Muscle of arm (tissue), 12 donors: Measurements from ENCODE around the gene EPB41L4B. TPM values are rescaled to one million over a fixed set of nuclear protein-coding genes. Genes with fewer than 3 reads are reported as not detected.

Experiments used
- DNase-seq: peaks from one replicate; pipeline ENCODE4 v3.0.0-alpha.2; 2013
- polyA plus RNA-seq, 12 donors: library from polyadenylated mRNA; unstranded; fragments of 120-200 nt; gene quantifications; one replicate each; pipeline ENCODE4 v1.2.1, GENCODE V29; 2013; ENCODE audit not compliant: insufficient read length in 12 of 12

EPB41L4B gene
- polyA plus RNA-seq, 12 donors: 6.5 to 17.4 (median 10.4) TPM; not detected in 1

- DNase-seq: no peak
Measured at GRCh38 chr9:109270971-109271925, 49.6 kb downstream of the EPB41L4B start.

GRCh38 chr9:109270441-109270840 lies 50.4 kb downstream of the EPB41L4B start:
- DNase-seq: no peak

GRCh38 chr9:109269839-109270238 lies 51.0 kb downstream of the EPB41L4B start:
- DNase-seq: no peak

GRCh38 chr9:109269081-109269480 lies 51.8 kb downstream of the EPB41L4B start:
- DNase-seq: no peak

- no peak for DNase-seq
Measured at GRCh38 chr9:109267555-109267954, 53.3 kb downstream of the EPB41L4B start.

GRCh38 chr9:109264877-109265587 lies 55.8 kb downstream of the EPB41L4B start:
- DNase-seq: no peak

GRCh38 chr9:109263358-109263757 lies 57.5 kb downstream of the EPB41L4B start:
- no peak for DNase-seq

- DNase-seq: no peak
Measured at GRCh38 chr9:109258481-109259302, 62.2 kb downstream of the EPB41L4B start.

- no peak for DNase-seq
Measured at GRCh38 chr9:109256336-109256735, 64.5 kb downstream of the EPB41L4B start.

- DNase-seq: no peak
Measured at GRCh38 chr9:109255394-109255793, 65.5 kb downstream of the EPB41L4B start.

- DNase-seq: no peak
Measured at GRCh38 chr9:109254317-109254716, 66.5 kb downstream of the EPB41L4B start.

- DNase-seq: no peak
Measured at GRCh38 chr9:109253637-109254284, 67.1 kb downstream of the EPB41L4B start.

GRCh38 chr9:109253241-109253636 lies 67.6 kb downstream of the EPB41L4B start:
- no peak for DNase-seq

- DNase-seq: no peak
Measured at GRCh38 chr9:109252291-109252690, 68.6 kb downstream of the EPB41L4B start.

- DNase-seq: no peak
Measured at GRCh38 chr9:109251776-109252106, 69.1 kb downstream of the EPB41L4B start.

GRCh38 chr9:109251080-109251775 lies 69.6 kb downstream of the EPB41L4B start:
- DNase-seq: no peak

GRCh38 chr9:109250771-109251079 lies 70.1 kb downstream of the EPB41L4B start:
- DNase-seq: no peak

- DNase-seq: no peak
Measured at GRCh38 chr9:109250311-109250741, 70.5 kb downstream of the EPB41L4B start.

GRCh38 chr9:109249615-109250014 lies 71.2 kb downstream of the EPB41L4B start:
- DNase-seq: no peak

- no peak for DNase-seq
Measured at GRCh38 chr9:109248133-109248581, 72.7 kb downstream of the EPB41L4B start.

- no peak for DNase-seq
Measured at GRCh38 chr9:109247228-109247627, 73.6 kb downstream of the EPB41L4B start.
